ENCODE measurements around the gene CTDP1.
"Not testable (repeated sequence)": the region's sequence is repeated elsewhere in the genome, so short reads cannot be mapped to it uniquely, and the experiment has no call there.

The CTDP1 gene

GRCh38 chr18:79747156-79747845, 67.7 kb downstream of the CTDP1 start:
- no peak for DNase-seq

DNA sequence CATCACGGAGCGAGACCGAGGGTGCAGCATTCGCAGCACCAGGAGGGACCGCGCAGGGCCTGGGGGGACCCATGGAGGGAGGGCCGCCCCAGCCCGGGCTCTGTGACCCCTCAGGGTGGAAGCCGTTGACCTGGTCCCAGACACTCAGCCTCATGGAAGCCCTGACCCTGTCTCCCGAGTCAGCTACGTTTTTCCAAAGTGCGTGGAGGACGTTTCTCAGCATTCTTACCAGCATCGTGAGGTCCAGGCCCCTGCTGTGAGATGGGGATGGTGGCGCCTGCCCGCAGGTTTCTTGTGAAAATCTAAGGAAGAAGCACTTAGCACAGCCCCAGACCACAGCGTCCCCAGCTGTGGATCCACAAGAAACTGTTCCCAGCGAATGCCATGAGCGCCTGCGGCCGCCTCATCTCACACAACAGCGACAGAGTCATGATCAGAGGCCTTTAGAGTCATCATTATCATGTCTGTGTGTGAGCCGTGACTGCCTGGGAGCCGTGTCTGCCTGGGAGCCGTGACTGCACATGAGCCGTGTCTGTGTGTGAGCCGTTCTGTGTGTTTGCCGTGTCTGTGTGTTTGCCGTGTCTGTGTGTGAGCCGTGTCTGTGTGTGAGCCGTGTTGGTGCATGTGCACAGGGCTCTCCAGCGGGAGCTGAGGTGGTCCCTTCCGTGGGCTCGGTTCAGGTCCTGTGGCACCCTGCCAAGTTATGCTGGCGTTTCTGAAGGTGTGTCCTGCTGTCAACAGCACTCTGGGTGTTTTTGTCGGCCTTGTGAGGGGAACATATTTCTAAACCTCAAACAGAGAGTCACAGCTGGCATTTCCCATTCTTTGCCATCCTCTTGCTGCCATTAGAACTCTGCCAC, 68.9 kb downstream of the CTDP1 start:
- no peak for DNase-seq

- no peak for DNase-seq
These were observed 69.9 kb downstream of the CTDP1 start for GRCh38 chr18:79749251-79750191.

- DNase-seq, result no peak
These were observed 71.5 kb downstream of the CTDP1 start for GRCh38 chr18:79750980-79751571.

DNA sequence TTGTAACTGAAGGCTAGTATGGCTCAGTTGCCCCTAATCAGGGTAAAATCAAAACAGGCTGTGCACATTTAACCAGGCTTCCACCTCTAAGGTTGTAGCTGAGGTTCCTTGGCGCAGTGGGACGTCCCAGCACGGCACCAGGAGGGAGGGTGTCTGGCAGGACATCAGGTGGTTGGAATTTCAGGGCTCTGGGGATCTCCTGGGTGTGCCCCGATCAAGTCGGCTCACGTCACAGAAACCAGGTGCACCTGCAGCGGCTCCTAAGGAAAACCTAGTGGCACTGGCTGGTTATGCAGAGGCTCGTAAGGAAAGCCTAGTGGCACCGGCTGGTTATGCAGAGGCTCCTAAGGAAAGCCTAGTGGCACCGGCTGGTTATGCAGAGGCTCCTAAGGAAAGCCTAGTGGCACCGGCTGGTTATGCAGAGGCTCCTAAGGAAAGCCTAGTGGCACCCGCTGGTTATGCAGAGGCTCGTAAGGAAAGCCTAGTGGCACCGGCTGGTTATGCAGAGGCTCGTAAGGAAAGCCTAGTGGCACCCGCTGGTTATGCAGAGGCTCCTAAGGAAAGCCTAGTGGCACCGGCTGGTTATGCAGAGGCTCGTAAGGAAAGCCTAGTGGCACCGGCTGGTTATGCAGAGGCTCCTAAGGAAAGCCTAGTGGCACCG, 72.4 kb downstream of the CTDP1 start:
- not testable (repeated sequence) for DNase-seq

DNA sequence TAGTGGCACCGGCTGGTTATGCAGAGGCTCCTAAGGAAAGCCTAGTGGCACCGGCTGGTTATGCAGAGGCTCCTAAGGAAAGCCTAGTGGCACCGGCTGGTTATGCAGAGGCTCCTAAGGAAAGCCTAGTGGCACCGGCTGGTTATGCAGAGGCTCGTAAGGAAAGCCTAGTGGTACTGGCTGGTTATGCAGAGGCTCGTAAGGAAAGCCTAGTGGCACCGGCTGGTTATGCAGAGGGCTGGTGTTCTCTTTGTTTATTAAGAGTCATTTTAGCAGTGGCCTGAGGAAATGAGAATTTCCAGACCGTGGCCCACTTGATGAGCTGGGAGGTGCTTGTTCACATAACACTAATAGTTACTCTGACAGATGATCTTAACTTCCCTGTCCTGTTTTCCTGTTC, 73.3 kb downstream of the CTDP1 start:
- DNase-seq, result not testable (repeated sequence)

DNA sequence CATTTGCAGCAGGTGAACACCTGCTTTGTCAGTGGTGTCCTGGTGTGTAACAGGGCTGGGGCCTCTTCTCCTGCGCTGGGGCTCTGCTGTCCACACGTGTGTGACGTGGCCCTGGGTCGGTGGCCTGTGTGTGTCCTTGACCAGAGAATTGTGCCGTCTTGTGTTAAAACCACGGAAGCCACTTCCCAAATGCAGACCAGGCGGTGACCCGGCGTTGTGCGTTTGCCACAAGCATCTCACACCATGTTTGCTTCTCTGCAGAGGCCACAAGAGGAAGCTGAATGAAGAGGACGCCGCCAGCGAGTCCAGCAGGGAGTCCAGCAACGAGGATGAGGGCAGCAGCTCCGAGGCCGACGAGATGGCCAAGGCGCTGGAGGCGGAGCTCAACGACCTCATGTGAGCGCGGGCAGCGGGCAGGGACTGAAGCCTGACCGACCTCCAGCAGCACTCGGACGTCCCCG, 73.8 kb downstream of the CTDP1 start:
- no peak for DNase-seq

DNA sequence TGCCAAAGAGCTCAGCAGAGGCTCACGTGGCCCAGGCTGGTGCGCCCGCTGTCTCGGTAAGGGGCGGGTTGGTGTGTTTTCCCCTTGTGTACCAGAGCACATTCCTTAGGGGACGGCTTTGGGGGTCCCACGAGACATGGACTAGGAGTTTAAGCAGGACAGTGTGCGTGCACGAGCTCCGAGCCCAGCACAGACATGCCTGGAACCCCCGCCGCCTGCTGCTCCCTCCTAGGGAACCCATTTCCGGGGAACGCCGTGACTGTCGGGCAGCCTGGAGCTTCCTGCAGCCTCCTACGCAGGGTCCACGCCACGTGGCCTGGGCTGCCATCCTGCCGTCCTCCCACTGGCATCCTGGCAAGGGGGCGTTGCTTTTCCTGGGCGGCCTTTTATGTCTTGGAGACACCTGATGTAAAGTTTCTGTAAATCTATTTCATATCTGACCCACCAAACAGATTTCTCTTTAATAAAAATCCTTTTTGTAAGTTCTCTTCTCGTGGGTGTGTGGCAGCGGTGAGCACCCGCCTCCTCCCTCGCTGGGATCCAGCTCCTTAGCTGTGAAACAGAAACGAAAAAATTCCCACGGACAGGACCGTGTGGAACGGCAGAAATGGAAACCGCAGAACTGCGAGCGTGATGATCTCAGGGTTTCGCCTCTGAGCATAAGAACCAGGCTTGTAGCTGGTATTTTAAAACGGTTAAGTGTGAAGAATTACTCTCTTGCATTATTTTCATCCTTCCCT, 74.6 kb downstream of the CTDP1 start:
- no peak for DNase-seq

DNA sequence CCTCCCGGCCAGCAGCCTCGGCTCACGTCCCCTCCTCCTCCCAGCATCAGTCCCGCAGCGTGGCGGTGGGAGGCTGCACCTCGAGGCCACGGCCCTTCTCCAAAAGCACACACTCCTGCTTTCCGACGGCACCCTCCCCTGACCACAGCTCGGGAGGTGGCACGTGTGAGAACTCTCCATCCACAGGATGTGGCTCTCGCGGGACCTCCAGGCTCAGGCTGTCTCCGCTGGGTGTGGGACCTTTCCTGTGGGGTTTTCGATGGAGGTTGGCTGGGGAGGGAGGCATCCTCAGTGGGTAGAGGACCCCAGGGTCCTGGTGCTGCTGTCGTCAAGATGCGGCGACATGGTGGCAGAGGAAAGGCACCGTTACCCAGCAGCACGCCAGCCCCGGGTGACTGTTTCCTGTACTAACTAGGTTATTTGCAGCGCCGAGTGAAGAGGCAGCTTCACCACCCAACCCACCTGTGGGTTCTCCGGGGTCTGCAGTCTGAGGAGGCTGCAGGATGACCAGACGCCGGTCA, 75.3 kb downstream of the CTDP1 start:
- DNase-seq, result no peak

DNA sequence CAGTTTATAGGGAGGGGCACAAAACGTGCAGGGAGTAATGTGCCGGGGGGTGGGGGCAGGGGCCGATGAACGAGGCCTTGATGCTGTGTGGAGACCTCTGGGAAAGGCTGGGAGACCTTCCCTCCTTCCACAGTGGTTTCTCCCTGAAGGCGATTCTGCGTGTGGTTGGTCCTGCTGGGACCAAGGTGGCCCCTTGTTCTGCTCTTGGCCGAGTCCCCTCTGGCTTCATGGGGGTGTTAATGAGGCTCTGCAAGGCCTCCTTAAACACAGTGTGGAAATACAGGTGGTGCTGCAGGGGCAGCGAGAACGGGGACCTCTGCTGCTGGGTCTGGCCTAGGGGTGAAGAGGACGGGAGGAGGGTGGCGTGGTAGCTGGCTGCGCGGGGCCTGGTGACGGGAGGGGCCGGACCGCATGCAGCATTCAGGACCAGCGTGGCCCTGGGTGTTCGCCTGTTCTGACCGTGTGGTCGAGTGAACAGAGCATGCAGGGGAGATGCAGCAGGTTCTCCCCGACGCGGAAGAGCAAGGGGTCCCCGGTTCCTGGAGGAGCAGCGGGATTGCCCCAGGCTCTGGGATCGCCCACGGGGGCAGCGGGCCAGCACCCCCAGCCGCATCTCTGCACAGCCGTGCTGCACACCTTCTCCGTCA, 76.0 kb downstream of the CTDP1 start:
- no peak for DNase-seq

DNA sequence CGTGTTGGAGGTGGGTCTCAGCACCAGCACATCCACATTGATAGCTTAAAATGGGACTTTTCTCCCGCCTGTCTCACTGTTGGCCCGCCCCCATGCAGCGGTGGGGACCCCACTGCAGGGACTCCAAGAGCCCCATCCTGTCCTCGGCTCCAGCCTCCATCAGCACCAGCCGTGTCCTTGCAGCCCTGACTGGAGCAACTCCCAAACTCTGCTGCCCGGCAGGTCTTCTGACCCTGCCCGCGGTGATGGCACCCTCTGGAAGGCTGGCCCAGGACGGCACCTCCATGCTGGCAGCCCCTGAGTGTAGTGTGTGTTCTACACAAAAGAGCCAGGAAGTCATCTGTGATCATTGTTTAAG, 76.5 kb downstream of the CTDP1 start:
- DNase-seq, result no peak

DNA sequence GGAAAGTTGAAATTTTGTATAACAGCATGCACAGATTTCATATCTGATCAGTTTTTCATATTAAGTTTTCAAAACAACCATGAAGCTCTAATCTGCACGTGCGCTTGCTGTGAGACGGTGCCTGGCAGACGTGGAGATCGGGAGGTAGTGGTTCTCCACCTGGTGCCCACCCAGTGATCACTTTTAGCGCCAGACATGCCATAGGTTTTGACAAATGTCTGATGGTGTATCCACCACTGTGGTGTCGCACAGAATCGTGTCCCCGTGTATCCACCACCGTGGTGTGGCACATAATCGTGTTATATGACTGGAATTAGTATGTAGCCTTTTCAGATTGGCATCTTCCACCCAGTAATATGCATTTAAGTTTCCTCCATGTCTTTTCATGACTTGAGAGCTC, 77.2 kb downstream of the CTDP1 start:
- no peak for DNase-seq

GRCh38 chr18:79760348-79760747, 80.7 kb downstream of the CTDP1 start:
- no peak for DNase-seq

DNA sequence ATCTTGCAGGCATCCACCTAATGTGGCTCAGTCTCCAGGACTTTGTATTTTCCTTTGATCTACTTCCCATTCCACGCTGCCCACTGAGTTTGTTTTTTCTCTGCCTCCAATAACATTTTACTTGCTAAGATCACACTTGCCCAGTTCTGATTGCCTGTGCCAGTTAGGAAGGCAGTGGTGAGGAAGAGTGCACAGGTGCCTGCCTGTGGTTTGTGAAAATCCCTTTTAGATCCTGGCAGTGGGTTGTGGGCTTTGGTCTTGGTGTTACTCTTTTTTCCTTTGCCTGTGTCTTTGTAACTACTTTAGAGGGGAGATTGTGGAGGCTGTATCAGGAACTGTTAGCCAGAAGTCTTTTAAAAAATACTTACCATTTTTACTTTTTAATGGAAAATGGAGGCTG, 81.3 kb downstream of the CTDP1 start:
- DNase-seq, result no peak

- DNase-seq, result no peak
These were observed 83.8 kb downstream of the CTDP1 start for GRCh38 chr18:79763407-79763806.

DNA sequence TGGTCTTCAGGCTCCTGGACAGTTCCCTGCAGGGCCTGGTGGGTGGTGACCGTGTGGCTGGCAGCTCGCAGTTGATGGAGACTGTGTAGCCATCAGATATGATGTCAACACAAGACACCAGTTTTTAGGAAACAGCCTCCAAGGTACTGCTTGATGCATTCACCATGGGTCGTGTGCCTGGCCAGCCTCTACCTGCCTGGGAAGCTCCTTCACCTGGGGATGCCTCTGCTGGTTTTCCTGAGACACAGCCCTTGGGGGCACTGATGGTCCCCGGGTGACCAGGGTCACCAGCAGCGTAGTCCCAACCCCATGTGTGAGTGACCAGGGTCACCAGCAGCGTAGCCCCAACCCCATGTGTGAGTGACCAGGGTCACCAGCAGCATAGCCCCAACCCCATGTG, 84.5 kb downstream of the CTDP1 start:
- DNase-seq, result no peak

DNA sequence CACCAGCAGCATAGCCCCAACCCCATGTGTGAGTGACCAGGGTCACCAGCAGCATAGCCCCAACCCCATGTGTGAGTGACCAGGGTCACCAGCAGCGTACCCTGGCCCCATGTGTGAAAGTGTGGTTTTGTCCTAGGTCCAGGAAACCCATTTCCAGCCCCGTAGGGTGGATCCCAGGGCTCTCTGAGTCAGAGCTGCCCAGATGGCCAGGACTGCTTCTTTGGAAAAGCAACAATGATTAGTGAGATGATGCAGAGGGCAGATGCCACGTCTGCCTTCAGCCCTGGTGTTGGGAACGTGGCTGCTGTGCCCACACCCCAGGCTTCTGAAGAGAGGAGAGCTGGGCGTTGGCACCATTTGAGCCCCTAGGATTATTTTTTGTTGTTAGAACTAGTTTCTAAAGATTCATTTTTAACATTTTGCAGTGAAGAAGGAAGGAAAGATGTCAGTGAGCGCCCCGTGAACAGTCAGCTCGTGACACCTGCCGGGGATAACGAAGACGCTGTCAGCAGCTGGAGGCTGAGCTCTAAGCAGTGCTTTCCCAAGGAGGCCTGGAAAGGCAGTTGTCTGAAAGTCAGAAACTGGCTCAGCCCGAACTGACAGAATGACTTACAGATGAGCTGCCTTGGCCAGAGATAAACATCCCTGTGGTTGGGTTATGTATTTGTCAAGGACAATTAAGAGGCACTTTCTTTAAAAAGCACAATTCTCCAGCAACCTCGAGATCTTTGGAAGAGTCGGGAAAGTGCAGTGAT, 86.1 kb downstream of the CTDP1 start:
- no peak for DNase-seq

DNA sequence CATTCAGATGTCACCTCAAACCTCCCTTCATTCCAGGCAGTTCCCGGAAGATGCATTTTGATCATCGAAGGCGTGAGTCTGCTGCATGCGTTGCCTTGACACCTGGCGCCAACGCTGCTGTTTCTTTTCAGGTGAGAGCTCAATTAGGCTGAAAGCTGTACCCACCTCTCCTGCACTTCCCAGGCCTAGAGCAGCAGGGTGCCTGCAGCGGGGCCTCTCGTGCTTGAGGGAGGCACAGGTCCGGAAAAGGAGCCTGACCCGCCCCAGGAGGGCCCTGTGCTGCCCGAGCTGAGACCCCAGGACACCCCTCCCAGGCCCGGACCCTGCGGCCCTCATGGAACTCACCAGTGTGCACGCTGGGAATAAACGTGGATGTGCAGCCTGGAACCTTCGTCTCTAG, 86.7 kb downstream of the CTDP1 start:
- DNase-seq, result no peak

GRCh38 chr18:79768745-79769144, 89.1 kb downstream of the CTDP1 start:
- no peak for DNase-seq
